B cell (primary cell): ENCODE measurements around the gene SCNN1B. TPM values are rescaled to one million over a fixed set of nuclear protein-coding genes. Genes with fewer than 3 reads are reported as not detected.

ENCODE experiments used
- ATAC-seq: fragments of 200-7000 bp; cut with Tn5 transposase; one replicate; pipeline ENCODE4 v1.10.0; 2021; ENCODE audit warnings: low read depth, mild to moderate bottlenecking, moderate number of reproducible peaks, moderate library complexity
- CTCF ChIA-PET: fragments of 350-600 bp; sonication (Branson Sonifier 250); formaldehyde crosslinking; loops from one replicate; lab custom pipeline; 2021; ENCODE audit warnings: antibody characterized with exemption, inconsistent platforms; lab: Charles Lee
- POLR2A ChIA-PET: fragments of 350-600 bp; sonication (Branson Sonifier 250); formaldehyde crosslinking; loops from one replicate; lab custom pipeline; 2021; ENCODE audit warnings: antibody characterized with exemption; lab: Charles Lee
- DNase-seq: peaks from one replicate; pipeline ENCODE4 v3.0.0; 2013
- H2AFZ ChIP-seq: 2 replicates; pipeline ENCODE4 v1.6.1; 2012; ENCODE audit warnings: mild to moderate bottlenecking, low read depth, low read length; ENCODE audit not compliant: insufficient read depth, poor library complexity, severe bottlenecking
- H3K27ac ChIP-seq, 2 donors: 1 replicate in 1 of 2; 2 replicates in 1 of 2; pipeline ENCODE4 v1.5.1; 2012 to 2013; ENCODE audit warnings: low read length in 2 of 2, mild to moderate bottlenecking in 2 of 2, moderate library complexity in 1 of 2
- H3K27me3 ChIP-seq, 4 experiments: fragments of 200-600 bp in 1 of 4; sonication (generic) in 1 of 4; replicated peaks in 1 of 4; 1 replicate in 2 of 4; 2 replicates in 2 of 4; pipeline versions ENCODE4 v1.6.1 to v1.7.0; 2013 to 2016; ENCODE audit warnings: low read length in 3 of 4, mild to moderate bottlenecking in 2 of 4, mixed read lengths in 1 of 4, moderate library complexity in 1 of 4; ENCODE audit not compliant: insufficient read depth in 4 of 4, control insufficient read depth in 3 of 4; ENCODE audit errors: control extremely low read depth in 1 of 4
- H3K36me3 ChIP-seq, 2 experiments: replicated peaks in 1 of 2; 1 replicate in 1 of 2; 2 replicates in 1 of 2; pipeline versions ENCODE4 v1.6.1 to v1.7.1; 2013; ENCODE audit warnings: low read length in 1 of 2; ENCODE audit not compliant: insufficient read depth in 2 of 2, control insufficient read depth in 1 of 2; ENCODE audit errors: control extremely low read depth in 1 of 2, extremely low read depth in 1 of 2
- H3K4me1 ChIP-seq, 2 donors: fragments of 200-600 bp in 1 of 2; sonication (generic) in 1 of 2; 1 replicate in 1 of 2; 2 replicates in 1 of 2; pipeline versions ENCODE4 v1.5.1 to v1.6.1; 2013 to 2017; ENCODE audit warnings: low read length in 2 of 2; ENCODE audit not compliant: control insufficient read depth in 2 of 2, insufficient read depth in 2 of 2
- H3K4me2 ChIP-seq: replicated peaks from 2 replicates; pipeline ENCODE3; 2012; ENCODE audit warnings: mild to moderate bottlenecking, low read depth, low read length; ENCODE audit not compliant: poor library complexity, severe bottlenecking
- H3K4me3 ChIP-seq, 5 experiments: fragments of 200-600 bp in 1 of 5; sonication (generic) in 1 of 5; 1 replicate in 3 of 5; 2 replicates in 2 of 5; pipeline versions ENCODE4 v1.5.1 to v1.7.0; 2011 to 2016; ENCODE audit warnings: low read length in 4 of 5, mild to moderate bottlenecking in 4 of 5, low read depth in 2 of 5, control low read depth in 1 of 5, moderate library complexity in 1 of 5; ENCODE audit not compliant: insufficient read depth in 1 of 5; ENCODE audit errors: control extremely low read depth in 1 of 5, extremely low read depth in 1 of 5
- H3K79me2 ChIP-seq: fragments of 200-600 bp; sonication (generic); one replicate; pipeline ENCODE4 v1.6.0; 2016; ENCODE audit warnings: low read length; ENCODE audit not compliant: control insufficient read depth, insufficient read depth
- H3K9ac ChIP-seq: fragments of 200-600 bp; sonication (generic); 2 replicates; pipeline ENCODE4 v1.6.1; 2017; ENCODE audit warnings: mild to moderate bottlenecking, low read length, moderate library complexity
- H3K9me3 ChIP-seq, 3 donors: one replicate each; pipeline versions ENCODE4 v1.6.1 to v1.7.1; 2013; ENCODE audit warnings: low read length in 2 of 3; ENCODE audit not compliant: control insufficient read depth in 2 of 3, insufficient read depth in 1 of 3; ENCODE audit errors: control extremely low read depth in 1 of 3
- H4K20me1 ChIP-seq: 2 replicates; pipeline ENCODE4 v1.6.0; 2012; ENCODE audit warnings: mild to moderate bottlenecking, low read length; ENCODE audit not compliant: insufficient read depth, control insufficient read depth, poor library complexity, severe bottlenecking
- H3K27ac Mint-ChIP-seq: one replicate; pipeline ENCODE4 v1.8.0; 2021; ENCODE audit warnings: mixed read lengths
- H3K27me3 Mint-ChIP-seq: one replicate; pipeline ENCODE4 v1.8.0; 2021; ENCODE audit warnings: mixed read lengths
- H3K4me1 Mint-ChIP-seq: one replicate; pipeline ENCODE4 v1.8.0; 2021; ENCODE audit warnings: mixed read lengths
- H3K4me3 Mint-ChIP-seq: one replicate; pipeline ENCODE4 v1.8.0; 2021; ENCODE audit warnings: mixed read lengths
- H3K9me3 Mint-ChIP-seq: one replicate; pipeline ENCODE4 v1.8.0; 2022; ENCODE audit warnings: mixed read lengths; ENCODE audit not compliant: insufficient read depth
- EZH2 ChIP-seq: IDR thresholded peaks from 2 replicates; pipeline ENCODE4 v1.6.1; 2012; ENCODE audit warnings: borderline replicate concordance, low read depth, mild to moderate bottlenecking, moderate library complexity, low read length; ENCODE audit not compliant: insufficient read depth, poor library complexity, severe bottlenecking
- WGBS: methylation state at CpG from one replicate; pipeline ENCODE4 v1.1.5; 2013; ENCODE audit warnings: missing lambda C conversion rate; ENCODE audit not compliant: insufficient coverage; 5-methylcytosine and 5-hydroxymethylcytosine counted together
- intact Hi-C: fragments of 100-400 bp; cut with micrococcal nuclease; formaldehyde crosslinking; loops from one replicate; pipeline ENCODE4 v1.10.0; 2022
- polyA plus RNA-seq: library from polyadenylated mRNA; depleted of rRNA; stranded (reverse); fragments of >200 nt; gene quantifications from 2 replicates; pipeline ENCODE4 v1.2.3, GENCODE V29; 2012
- total RNA-seq, 2 donors: library from RNA; stranded (reverse); fragments of 120-200 nt in 1 of 2; gene quantifications; 1 replicate in 1 of 2; 2 replicates in 1 of 2; pipeline versions ENCODE4 v1.2.3 to v1.2.4, GENCODE V29; 2013 to 2022
- TF ChIP-seq, protein P1 (sequence below): fragments of 200-600 bp; IDR thresholded peaks from one replicate; pipeline ENCODE4 v1.8.0; 2022; ENCODE audit warnings: antibody characterized with exemption, mild to moderate bottlenecking

Gene SCNN1B
- total and polyA plus RNA-seq, 2 donors (not counting 1 experiment from before 2014, with no cell fraction given), result 0.30 TPM; not detected in 1

DNA sequence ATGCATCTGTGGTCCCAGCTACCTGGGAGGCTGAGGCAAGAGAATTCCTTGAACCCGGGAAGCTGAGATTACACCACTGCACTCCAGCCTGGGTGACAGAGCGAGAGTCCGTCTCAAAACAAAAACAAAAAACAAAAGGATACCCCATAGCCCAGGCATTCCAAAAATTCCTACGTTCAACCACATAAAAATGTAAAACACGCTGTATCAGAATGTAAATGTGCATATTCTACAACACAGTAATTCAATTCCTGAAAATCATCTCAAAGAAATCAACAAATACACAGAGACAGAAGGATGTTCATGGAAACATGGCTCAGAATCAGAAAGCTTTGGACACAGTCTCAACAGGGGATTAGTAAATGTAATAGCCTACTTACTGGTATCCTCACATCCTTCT lies 117.9 kb downstream of the SCNN1B start:
- H3K27ac Mint-ChIP-seq, result no peak overlapping the region
- H3K4me3 Mint-ChIP-seq, result no peak overlapping the region
- CTCF ChIA-PET, result interaction anchor here (1.6 kb wide), 1 partner anchor 15 kb away, joined by 8 read pairs; no protein-coding TSS in a partner anchor
- ATAC-seq (no peak), DNase-seq (no peak)
- Histone ChIP-seq H3K4me2 (no peak overlapping the region), H2AFZ (no peak overlapping the region), H3K79me2 (no peaks in the 10 kb centered on the region), H3K4me3 (no peak overlapping the region), H3K27ac (no peak overlapping the region), H3K4me1 (no peaks in the 10 kb centered on the region), H3K9ac (no peak overlapping the region), H4K20me1 (no peaks in the 10 kb centered on the region), H3K9me3 (no peaks in the 10 kb centered on the region), H3K27me3 (no peaks in the 10 kb centered on the region), H3K36me3 (peaks cover 0 to 29% of the 10 kb centered on the region in 2 experiments)
- 100% methylated on average over 3 of the region's 5 CpGs for WGBS
- POLR2A ChIA-PET, result interaction anchor here (0.5 kb wide), 1 partner anchor 1065 kb away, joined by 3 read pairs; no protein-coding TSS in a partner anchor
- H3K4me1 Mint-ChIP-seq, result no peaks in the 10 kb centered on the region
- TF ChIP-seq EZH2, result no peak
- TF ChIP-seq, protein P1, sequence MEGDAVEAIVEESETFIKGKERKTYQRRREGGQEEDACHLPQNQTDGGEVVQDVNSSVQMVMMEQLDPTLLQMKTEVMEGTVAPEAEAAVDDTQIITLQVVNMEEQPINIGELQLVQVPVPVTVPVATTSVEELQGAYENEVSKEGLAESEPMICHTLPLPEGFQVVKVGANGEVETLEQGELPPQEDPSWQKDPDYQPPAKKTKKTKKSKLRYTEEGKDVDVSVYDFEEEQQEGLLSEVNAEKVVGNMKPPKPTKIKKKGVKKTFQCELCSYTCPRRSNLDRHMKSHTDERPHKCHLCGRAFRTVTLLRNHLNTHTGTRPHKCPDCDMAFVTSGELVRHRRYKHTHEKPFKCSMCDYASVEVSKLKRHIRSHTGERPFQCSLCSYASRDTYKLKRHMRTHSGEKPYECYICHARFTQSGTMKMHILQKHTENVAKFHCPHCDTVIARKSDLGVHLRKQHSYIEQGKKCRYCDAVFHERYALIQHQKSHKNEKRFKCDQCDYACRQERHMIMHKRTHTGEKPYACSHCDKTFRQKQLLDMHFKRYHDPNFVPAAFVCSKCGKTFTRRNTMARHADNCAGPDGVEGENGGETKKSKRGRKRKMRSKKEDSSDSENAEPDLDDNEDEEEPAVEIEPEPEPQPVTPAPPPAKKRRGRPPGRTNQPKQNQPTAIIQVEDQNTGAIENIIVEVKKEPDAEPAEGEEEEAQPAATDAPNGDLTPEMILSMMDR, result no peak
- H3K27me3 Mint-ChIP-seq, result no peaks in the 10 kb centered on the region
- intact Hi-C loops, result no loop called here
- H3K9me3 Mint-ChIP-seq, result no peaks in the 10 kb centered on the region

DNA sequence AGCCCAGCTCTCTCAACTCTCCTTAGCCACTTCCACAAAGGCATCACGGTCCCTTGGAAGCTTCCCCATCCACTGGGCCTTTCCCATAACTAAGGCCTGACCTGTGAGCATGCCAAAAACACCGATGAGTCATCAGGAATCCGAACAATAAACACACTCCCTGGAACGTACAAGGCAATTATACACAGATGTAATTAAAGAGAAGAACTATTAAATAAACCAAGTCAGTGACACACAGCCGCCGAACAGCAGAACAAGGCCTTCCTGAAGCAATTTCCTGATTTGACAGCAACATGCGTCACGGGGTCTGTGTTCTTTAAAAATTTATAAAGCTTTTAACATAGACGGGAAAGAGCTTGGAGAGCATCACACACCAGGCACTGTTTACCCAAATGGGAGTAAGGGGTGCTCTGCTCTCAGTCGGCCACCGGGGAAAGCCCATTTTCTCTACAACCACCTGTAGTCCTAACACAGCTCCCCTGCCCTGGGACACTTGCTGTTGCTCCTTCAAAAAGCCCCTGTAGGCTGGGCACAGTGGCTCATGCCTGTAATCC lies 121.5 kb downstream of the SCNN1B start:
- Histone ChIP-seq H3K9ac (no peak overlapping the region), H3K27ac (no peak overlapping the region), H3K27me3 (no peaks in the 10 kb centered on the region), H3K79me2 (no peaks in the 10 kb centered on the region), H3K36me3 (peaks cover 0 to 4% of the 10 kb centered on the region in 2 experiments), H3K9me3 (no peaks in the 10 kb centered on the region), H3K4me1 (no peaks in the 10 kb centered on the region), H4K20me1 (no peaks in the 10 kb centered on the region), H3K4me2 (no peak overlapping the region), H3K4me3 (no peak overlapping the region), H2AFZ (no peak overlapping the region)
- no peak for ATAC-seq
- H3K27ac Mint-ChIP-seq, result no peak overlapping the region
- H3K9me3 Mint-ChIP-seq, result no peaks in the 10 kb centered on the region
- WGBS, result 98% methylated on average over 6 of the region's 11 CpGs
- intact Hi-C loops, result no loop called here
- no peaks in the 10 kb centered on the region for H3K27me3 Mint-ChIP-seq
- no peak overlapping the region for H3K4me3 Mint-ChIP-seq
- ChIA-PET CTCF (interaction anchor here (4.5 kb wide), 1 partner anchor 12 kb away, joined by 33 read pairs; no protein-coding TSS in a partner anchor), POLR2A (no interaction called here)
- TF ChIP-seq EZH2, result no peak
- TF ChIP-seq, protein P1, result no peak
- no peaks in the 10 kb centered on the region for H3K4me1 Mint-ChIP-seq
- no peak for DNase-seq
